Tibial artery (tissue), 4 donors: ENCODE measurements around the gene ZNF217.
"Not testable (repeated sequence)": the region's sequence is repeated elsewhere in the genome, so short reads cannot be mapped to it uniquely, and the experiment has no call there.

Experiments
- DNase-seq, 2 donors: peaks; one replicate each; pipeline ENCODE4 v3.0.0-alpha.2; 2019
- H3K27ac ChIP-seq, 2 donors: fragments of 200-600 bp; sonication (generic) in 1 of 2; 1 replicate in 1 of 2; 2 replicates in 1 of 2; pipeline ENCODE4 v1.5.1; 2018 to 2019; ENCODE audit warnings: mild to moderate bottlenecking in 1 of 2
- H3K27me3 ChIP-seq, 2 donors: fragments of 200-600 bp; sonication (generic) in 1 of 2; one replicate each; pipeline versions ENCODE4 v1.5.1 to v1.6.0; 2016 to 2019
- H3K36me3 ChIP-seq, 3 donors: fragments of 200-600 bp; sonication (generic) in 2 of 3; one replicate each; pipeline ENCODE4 v1.5.1; 2016 to 2019; ENCODE audit warnings: mild to moderate bottlenecking in 2 of 3
- H3K4me1 ChIP-seq, 4 donors: fragments of 200-600 bp; sonication (generic) in 2 of 4; 1 replicate in 3 of 4; 2 replicates in 1 of 4; pipeline ENCODE4 v1.5.1; 2016 to 2019
- H3K4me3 ChIP-seq, 2 donors: fragments of 200-600 bp; sonication (generic) in 1 of 2; 1 replicate in 1 of 2; 2 replicates in 1 of 2; pipeline ENCODE4 v1.5.1; 2018 to 2019; ENCODE audit warnings: mild to moderate bottlenecking in 2 of 2
- H3K9me3 ChIP-seq, 3 donors: fragments of 200-600 bp; sonication (generic) in 1 of 3; one replicate each; pipeline ENCODE4 v1.5.1; 2016 to 2019
- CTCF ChIP-seq, 2 experiments: fragments of 200-600 bp in 1 of 2; fragments of 450-650 bp in 1 of 2; IDR thresholded peaks; one replicate each; pipeline ENCODE4 v1.5.1; 2017 to 2019; ENCODE audit warnings: antibody characterized with exemption in 2 of 2, mild to moderate bottlenecking in 1 of 2, moderate library complexity in 1 of 2
- intact Hi-C: fragments of 100-400 bp; cut with DNase I; formaldehyde crosslinking; loops from one replicate; pipeline ENCODE4 v1.15.0; 2023; ENCODE audit warnings: low total_unique reads

Gene ZNF217

GRCh38 chr20:53611449-53611894, 17.8 kb upstream of the ZNF217 start:
- DNase-seq: peak in 1 of 2 donors; percentile 66
- Histone ChIP-seq H3K27me3 (no peaks in the 10 kb centered on the region), H3K27ac (peak overlapping the region; percentile 23 to 36), H3K4me3 (no peak overlapping the region), H3K9me3 (no peaks in the 10 kb centered on the region), H3K4me1 (peaks cover 0 to 21% (median under 1%) of the 10 kb centered on the region in 4 donors), H3K36me3 (no peaks in the 10 kb centered on the region)
- no peak for TF ChIP-seq CTCF (IDR thresholded peaks at IDR 0.05)
- intact Hi-C loops: no loop called here

DNA sequence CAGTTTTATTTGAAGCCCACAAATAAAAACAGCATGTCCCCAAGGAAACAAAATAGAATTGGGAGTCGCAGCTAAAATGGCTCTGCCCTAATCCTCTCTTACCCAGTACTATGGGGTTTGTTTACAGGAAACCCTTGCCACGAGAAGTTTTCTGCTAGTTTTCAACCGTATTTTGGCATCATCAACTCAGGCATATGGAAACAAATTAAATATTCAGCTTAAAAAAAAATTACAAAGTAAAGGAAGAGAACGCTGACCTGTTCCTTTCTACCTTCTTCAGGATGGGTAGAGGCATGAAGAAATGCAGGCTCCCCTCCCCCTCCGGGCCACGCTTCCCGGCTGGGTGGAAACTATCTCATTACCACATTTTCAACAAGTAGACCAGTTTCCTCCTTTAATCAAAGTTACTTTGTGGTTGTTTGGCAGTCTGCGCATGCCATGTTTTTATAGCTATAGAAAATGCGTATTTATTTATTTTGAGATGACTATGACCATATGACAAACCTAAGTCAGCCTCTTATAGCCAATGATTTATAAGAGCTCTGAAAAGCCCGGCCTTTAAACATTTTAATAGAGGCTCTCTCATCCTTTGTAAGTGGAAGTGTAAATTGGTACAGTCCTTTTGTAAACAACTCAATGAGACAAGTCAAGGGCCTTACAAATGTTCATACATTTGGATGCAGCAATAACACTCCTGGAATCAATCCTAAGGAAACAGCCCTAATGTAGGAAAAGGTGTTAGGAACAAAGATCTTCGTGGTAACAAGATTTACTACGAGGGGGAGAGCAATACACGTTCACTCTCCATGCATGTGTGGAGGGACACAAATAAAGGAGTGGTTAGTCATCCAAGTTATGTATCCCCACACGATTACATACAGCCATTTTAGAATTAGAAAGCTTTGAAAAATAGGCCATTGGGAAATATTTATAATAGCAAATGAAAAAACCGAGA, 16.1 kb upstream of the ZNF217 start:
- peak in 1 of 2 donors; percentile 48 for DNase-seq
- intact Hi-C loops: no loop called here

DNA sequence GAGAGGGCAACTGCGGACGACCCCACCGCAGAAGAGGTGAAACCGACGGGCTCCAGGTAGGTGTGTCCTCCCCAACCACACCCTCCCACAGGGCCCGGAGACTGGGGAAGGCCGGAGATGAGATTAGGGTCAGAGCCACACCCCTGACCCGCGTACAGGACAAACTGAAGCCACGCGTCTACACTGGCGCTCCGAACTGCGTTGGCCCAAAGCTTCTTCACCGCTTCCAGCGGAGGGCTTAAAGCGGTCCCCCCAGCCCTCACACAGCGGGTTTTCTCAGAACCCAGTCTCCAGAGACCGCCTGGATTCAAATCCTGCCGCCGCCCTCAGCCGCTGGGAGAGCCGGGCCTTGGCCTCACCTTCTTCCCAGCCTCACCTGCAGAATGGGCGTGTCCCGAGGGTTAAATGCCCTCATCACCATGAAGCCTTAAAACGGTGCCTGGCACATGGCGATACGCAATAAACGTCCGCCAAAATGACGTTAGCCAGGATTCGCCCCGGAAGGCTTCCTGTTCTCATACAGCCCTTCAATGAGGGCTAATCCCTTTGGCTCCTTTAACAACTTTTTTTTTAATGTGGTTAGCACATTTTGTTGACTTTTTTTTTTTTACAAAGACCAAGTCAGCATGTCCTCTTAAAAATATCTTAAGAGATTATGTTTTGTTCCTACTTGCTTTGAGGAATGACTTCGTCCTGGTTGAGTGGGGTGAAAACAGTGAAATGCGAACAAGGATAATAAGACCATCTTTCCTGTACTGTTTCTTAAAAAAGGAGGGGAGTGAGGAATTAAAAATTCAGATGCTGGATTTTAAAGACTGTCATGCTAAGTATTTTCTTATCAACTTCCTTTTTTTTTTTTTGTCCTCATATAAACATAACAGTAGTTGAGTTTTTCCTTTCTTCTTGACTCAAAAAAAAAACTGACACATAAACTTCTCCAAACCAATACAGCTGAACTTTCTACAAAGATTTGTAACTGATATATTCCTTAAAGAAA, 15.1 kb upstream of the ZNF217 start:
- Histone ChIP-seq H3K36me3 (no peaks in the 10 kb centered on the region), H3K27ac (no peak overlapping the region), H3K27me3 (no peaks in the 10 kb centered on the region), H3K9me3 (no peaks in the 10 kb centered on the region), H3K4me3 (no peak overlapping the region), H3K4me1 (peaks cover 0 to 28% (median 3%) of the 10 kb centered on the region in 4 donors)
- intact Hi-C loops: no loop called here
- TF ChIP-seq CTCF (IDR thresholded peaks at IDR 0.05): no peak
- DNase-seq: peak in 1 of 2 donors; percentile 31

More for the DNA sequence above, 16.1 kb upstream of the ZNF217 start:
- Histone ChIP-seq H3K4me1 (peaks cover 0 to 28% (median 3%) of the 10 kb centered on the region in 4 donors), H3K27me3 (no peaks in the 10 kb centered on the region), H3K27ac (no peak overlapping the region), H3K4me3 (no peak overlapping the region), H3K36me3 (no peaks in the 10 kb centered on the region), H3K9me3 (no peaks in the 10 kb centered on the region)
- TF ChIP-seq CTCF (IDR thresholded peaks at IDR 0.05): no peak

- Histone ChIP-seq H3K27ac (no peak overlapping the region), H3K36me3 (no peaks in the 10 kb centered on the region), H3K4me3 (no peak overlapping the region), H3K4me1 (peaks cover 0 to 28% (median 3%) of the 10 kb centered on the region in 4 donors), H3K9me3 (no peaks in the 10 kb centered on the region), H3K27me3 (no peaks in the 10 kb centered on the region)
- intact Hi-C loops: no loop called here
- TF ChIP-seq CTCF (IDR thresholded peaks at IDR 0.05): no peak
- DNase-seq: peak in 1 of 2 donors; percentile 18
These were observed 14.4 kb upstream of the ZNF217 start for GRCh38 chr20:53608071-53608455.

- no peak for TF ChIP-seq CTCF (IDR thresholded peaks at IDR 0.05)
- DNase-seq: no peak
- peaks cover 0 to 19% (median 3%) of the 10 kb centered on the region in 4 donors for H3K4me1 ChIP-seq
- H3K4me3 ChIP-seq: no peak overlapping the region
- H3K36me3 ChIP-seq: no peaks in the 10 kb centered on the region
- H3K27ac ChIP-seq: peak overlapping the region in 1 of 2 donors; percentile 20
- intact Hi-C loops: no loop called here
- no peaks in the 10 kb centered on the region for H3K9me3 ChIP-seq
- H3K27me3 ChIP-seq: no peaks in the 10 kb centered on the region
These were observed 12.8 kb upstream of the ZNF217 start for GRCh38 chr20:53606364-53606985.

DNA sequence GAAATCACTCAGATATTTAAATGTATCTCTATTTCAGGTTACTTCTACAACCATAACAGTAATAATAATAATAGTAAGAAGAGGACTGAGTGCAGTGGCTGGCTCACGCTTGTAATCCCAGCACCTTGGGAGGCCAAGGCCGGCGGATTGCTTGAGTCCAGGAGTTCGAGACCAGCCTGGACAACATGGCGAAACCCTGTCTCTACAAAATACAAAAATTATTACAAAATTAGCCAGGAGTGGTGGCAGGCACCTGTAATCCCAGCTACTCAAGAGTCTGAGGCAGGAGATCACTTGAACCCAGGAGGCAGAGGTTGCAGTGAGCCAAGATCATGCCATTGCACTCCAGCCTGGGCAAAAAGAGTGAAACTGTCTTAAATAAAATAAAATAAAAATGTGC, 11.8 kb upstream of the ZNF217 start:
- H3K27ac ChIP-seq, H3K27me3 ChIP-seq, H3K4me3 ChIP-seq, H3K9me3 ChIP-seq, H3K36me3 ChIP-seq, intact Hi-C loops, H3K4me1 ChIP-seq: not testable (repeated sequence)
- peak in 1 of 2 donors; percentile 29 for DNase-seq

- H3K4me1 ChIP-seq, H3K27me3 ChIP-seq, intact Hi-C loops, DNase-seq, H3K4me3 ChIP-seq, H3K36me3 ChIP-seq, H3K9me3 ChIP-seq, H3K27ac ChIP-seq: not testable (repeated sequence)
These were observed 11.2 kb upstream of the ZNF217 start for GRCh38 chr20:53604846-53605245.
